IMR-90 (cell line): ENCODE results near the gene PID1.

Source experiments
- CEBPB ChIP-seq: IDR thresholded peaks from 2 replicates; pipeline ENCODE4 v1.6.1; 2012; ENCODE audit warnings: low read depth, low read length, improper control_type of control experiment
- POLR2A ChIP-seq: IDR thresholded peaks from 2 replicates; pipeline ENCODE4 v1.6.1; 2012; ENCODE audit warnings: mild to moderate bottlenecking, low read depth, low read length
- RFX5 ChIP-seq: IDR thresholded peaks from 2 replicates; pipeline ENCODE4 v1.8.0; 2012; ENCODE audit warnings: low read depth, mild to moderate bottlenecking, low read length, moderate library complexity

GRCh38 chr2:229269941-229270340 is 1.1 kb downstream of the PID1 start:
- no peak for TF ChIP-seq POLR2A
- TF ChIP-seq RFX5, result no peak
- TF ChIP-seq CEBPB, result no peak
